ENCODE measurements around the gene DAPK3.
"Not testable (repeated sequence)": the region's sequence is repeated elsewhere in the genome, so short reads cannot be mapped to it uniquely, and the experiment has no call there.

DAPK3 gene

DNA sequence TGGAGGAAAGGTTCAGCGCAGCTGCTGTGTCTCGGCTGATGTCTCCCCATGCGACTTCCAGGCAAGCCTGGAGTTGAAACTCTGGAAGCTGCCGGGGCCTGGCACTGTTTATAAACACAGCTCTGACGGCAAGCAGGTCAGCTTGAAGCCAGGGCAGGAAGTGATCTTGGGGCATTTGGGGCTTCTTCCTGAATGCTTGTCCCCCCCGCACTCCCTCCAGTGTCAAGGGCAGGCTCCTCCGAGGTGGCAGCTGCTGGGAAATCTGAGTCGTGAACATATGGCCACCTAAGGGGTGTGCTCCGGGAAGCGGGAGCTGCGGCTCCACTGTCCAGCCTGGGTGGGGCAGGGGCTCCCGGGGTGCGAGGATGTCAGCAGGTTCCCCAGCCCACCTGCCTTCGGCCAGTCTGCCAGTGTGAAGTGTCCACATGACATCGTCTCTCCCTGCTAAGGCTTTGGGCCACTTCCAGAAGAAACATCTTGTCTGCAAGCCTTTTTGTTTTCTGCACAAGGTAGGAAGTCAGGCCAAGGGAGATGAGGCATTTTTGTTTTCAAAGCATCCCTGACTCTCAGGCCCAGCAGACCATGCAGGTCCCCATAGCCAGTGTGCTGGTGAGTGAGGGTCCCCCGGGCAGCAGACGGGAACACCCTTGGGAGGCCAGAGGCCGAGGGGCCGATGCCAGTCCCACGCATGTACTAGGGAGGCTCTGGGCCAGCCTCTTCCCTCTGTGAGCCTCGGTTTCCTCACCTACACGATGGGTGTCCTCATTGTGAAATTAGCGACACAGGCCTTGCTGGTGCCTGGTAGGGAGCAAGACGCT is 39.3 kb upstream of the DAPK3 start:
- no peak overlapping the region for H3K4me2 ChIP-seq (ENCODE audit: low read length)
- TF ChIP-seq, protein P1, sequence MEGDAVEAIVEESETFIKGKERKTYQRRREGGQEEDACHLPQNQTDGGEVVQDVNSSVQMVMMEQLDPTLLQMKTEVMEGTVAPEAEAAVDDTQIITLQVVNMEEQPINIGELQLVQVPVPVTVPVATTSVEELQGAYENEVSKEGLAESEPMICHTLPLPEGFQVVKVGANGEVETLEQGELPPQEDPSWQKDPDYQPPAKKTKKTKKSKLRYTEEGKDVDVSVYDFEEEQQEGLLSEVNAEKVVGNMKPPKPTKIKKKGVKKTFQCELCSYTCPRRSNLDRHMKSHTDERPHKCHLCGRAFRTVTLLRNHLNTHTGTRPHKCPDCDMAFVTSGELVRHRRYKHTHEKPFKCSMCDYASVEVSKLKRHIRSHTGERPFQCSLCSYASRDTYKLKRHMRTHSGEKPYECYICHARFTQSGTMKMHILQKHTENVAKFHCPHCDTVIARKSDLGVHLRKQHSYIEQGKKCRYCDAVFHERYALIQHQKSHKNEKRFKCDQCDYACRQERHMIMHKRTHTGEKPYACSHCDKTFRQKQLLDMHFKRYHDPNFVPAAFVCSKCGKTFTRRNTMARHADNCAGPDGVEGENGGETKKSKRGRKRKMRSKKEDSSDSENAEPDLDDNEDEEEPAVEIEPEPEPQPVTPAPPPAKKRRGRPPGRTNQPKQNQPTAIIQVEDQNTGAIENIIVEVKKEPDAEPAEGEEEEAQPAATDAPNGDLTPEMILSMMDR (IDR thresholded peaks at IDR 0.05; ENCODE audit: low read depth, low read length, poor library complexity, severe bottlenecking) = no peak
- no peak for TF ChIP-seq EZH2phosphoT487 (IDR thresholded peaks at IDR 0.05; ENCODE audit: borderline replicate concordance, low read length)
- no peaks in the 10 kb centered on the region for H3K9me3 ChIP-seq (ENCODE audit: control insufficient read depth, insufficient read depth, low read length)
- peaks cover 26% of the 10 kb centered on the region for H3K36me3 ChIP-seq (ENCODE audit: control insufficient read depth, low read length)
- H4K20me1 ChIP-seq (ENCODE audit: control insufficient read depth, insufficient read depth, low read depth, low read length) = peaks cover 5% of the 10 kb centered on the region; the same call in 1 of the 2 replicates
- H3K4me3 ChIP-seq (ENCODE audit: low read length) = no peak overlapping the region
- peaks cover 15% of the 10 kb centered on the region for H3K4me1 ChIP-seq (ENCODE audit: control insufficient read depth, low read length)
- H3K9me2 ChIP-seq (replicated peaks; ENCODE audit: control insufficient read depth, low read length) = no peaks in the 10 kb centered on the region
- peaks cover 62% of the 10 kb centered on the region for H3K79me2 ChIP-seq (ENCODE audit: control insufficient read depth, low read length)
- H3F3A ChIP-seq (ENCODE audit: control insufficient read depth, insufficient read depth) = peaks cover 3% of the 10 kb centered on the region
- H3K27ac ChIP-seq (ENCODE audit: low read depth, low read length) = no peak overlapping the region
- no peaks in the 10 kb centered on the region for H3K27me3 ChIP-seq (ENCODE audit: control insufficient read depth, low read length)

- peaks cover 15% of the 10 kb centered on the region for H3K4me1 ChIP-seq (ENCODE audit: control insufficient read depth, low read length)
- H3K36me3 ChIP-seq (ENCODE audit: control insufficient read depth, low read length) = peaks cover 4% of the 10 kb centered on the region
- H3K79me2 ChIP-seq (ENCODE audit: control insufficient read depth, low read length) = peaks cover 53% of the 10 kb centered on the region
- H3K4me3 ChIP-seq (ENCODE audit: low read length) = peak overlapping the region; percentile 98
- peaks cover 3% of the 10 kb centered on the region for H3F3A ChIP-seq (ENCODE audit: control insufficient read depth, insufficient read depth)
- peak overlapping the region; percentile 98 for H3K4me2 ChIP-seq (ENCODE audit: low read length)
- no peak for TF ChIP-seq EZH2phosphoT487 (IDR thresholded peaks at IDR 0.05; ENCODE audit: borderline replicate concordance, low read length)
- H3K9me3 ChIP-seq (ENCODE audit: control insufficient read depth, insufficient read depth, low read length) = no peaks in the 10 kb centered on the region
- no peaks in the 10 kb centered on the region for H3K9me2 ChIP-seq (replicated peaks; ENCODE audit: control insufficient read depth, low read length)
- H3K27ac ChIP-seq (ENCODE audit: low read depth, low read length) = 0 out of 2 replicates have a peak overlapping the region, but pooled peaks have one; percentile 15
- H3K27me3 ChIP-seq (ENCODE audit: control insufficient read depth, low read length) = no peaks in the 10 kb centered on the region
- peaks cover 5% of the 10 kb centered on the region; the same call in 1 of the 2 replicates for H4K20me1 ChIP-seq (ENCODE audit: control insufficient read depth, insufficient read depth, low read depth, low read length)
Observed at GRCh38 chr19:4007836-4008539, 37.1 kb upstream of the DAPK3 start.

GRCh38 chr19:4007021-4007835 is 36.3 kb upstream of the DAPK3 start, which contains the start of gene PIAS4:
Gene PIAS4, plus strand, starts transcription at chr19:4007736. Its CDS starts 25 bp downstream, at chr19:4007761.
- H3K4me3 ChIP-seq (ENCODE audit: low read length) = peak within 1 kb of the TSS; percentile 98
- H3K9me2 ChIP-seq (replicated peaks; ENCODE audit: control insufficient read depth, low read length) = no peaks in the 10 kb centered on the region
- peaks cover 5% of the 10 kb centered on the region; the same call in 1 of the 2 replicates for H4K20me1 ChIP-seq (ENCODE audit: control insufficient read depth, insufficient read depth, low read depth, low read length)
- TF ChIP-seq, protein P1 (IDR thresholded peaks at IDR 0.05; ENCODE audit: low read depth, low read length, poor library complexity, severe bottlenecking) = peak; percentile 19
- TF ChIP-seq EZH2phosphoT487 (IDR thresholded peaks at IDR 0.05; ENCODE audit: borderline replicate concordance, low read length) = no peak
- peaks cover 15% of the 10 kb centered on the region for H3K4me1 ChIP-seq (ENCODE audit: control insufficient read depth, low read length)
- H3K4me2 ChIP-seq (ENCODE audit: low read length) = peak within 1 kb of the TSS; percentile 98
- no peaks in the 10 kb centered on the region for H3K9me3 ChIP-seq (ENCODE audit: control insufficient read depth, insufficient read depth, low read length)
- H3K36me3 ChIP-seq (ENCODE audit: control insufficient read depth, low read length) = peaks cover 4% of the 10 kb centered on the region; the same call in 1 of the 2 replicates
- peaks cover 48% of the 10 kb centered on the region for H3K79me2 ChIP-seq (ENCODE audit: control insufficient read depth, low read length)
- no peaks in the 10 kb centered on the region for H3K27me3 ChIP-seq (ENCODE audit: control insufficient read depth, low read length)
- peaks cover 3% of the 10 kb centered on the region for H3F3A ChIP-seq (ENCODE audit: control insufficient read depth, insufficient read depth)
- H3K27ac ChIP-seq (ENCODE audit: low read depth, low read length) = peak within 1 kb of the TSS; percentile 70

DNA sequence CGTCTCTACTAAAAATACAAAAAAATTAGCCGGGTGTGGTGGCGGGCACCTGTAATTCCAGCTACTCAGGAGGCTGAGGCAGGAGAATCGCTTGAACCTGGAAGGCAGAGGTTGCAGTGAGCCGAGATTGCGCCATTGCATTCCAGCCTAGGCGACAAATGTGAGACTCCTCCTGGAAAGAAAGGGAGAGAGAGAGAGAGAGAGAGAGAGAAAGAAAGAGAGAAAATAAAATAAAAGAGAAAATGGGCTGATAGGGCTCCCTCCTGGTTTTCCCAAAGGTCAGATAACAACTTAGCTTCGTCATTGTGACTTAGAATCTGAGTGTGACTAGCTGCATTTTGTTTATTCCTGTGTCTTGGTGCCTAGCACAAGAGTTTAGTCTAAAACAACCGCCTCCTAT is 34.5 kb upstream of the DAPK3 start:
- not testable (repeated sequence) for H3K36me3 ChIP-seq (ENCODE audit: control insufficient read depth, low read length); H3K9me2 ChIP-seq (replicated peaks; ENCODE audit: control insufficient read depth, low read length); H4K20me1 ChIP-seq (ENCODE audit: control insufficient read depth, insufficient read depth, low read depth, low read length); H3K4me2 ChIP-seq (ENCODE audit: low read length); H3K9me3 ChIP-seq (ENCODE audit: control insufficient read depth, insufficient read depth, low read length); H3K4me3 ChIP-seq (ENCODE audit: low read length); H3K27ac ChIP-seq (ENCODE audit: low read depth, low read length); H3K27me3 ChIP-seq (ENCODE audit: control insufficient read depth, low read length); H3F3A ChIP-seq (ENCODE audit: control insufficient read depth, insufficient read depth)
- Histone ChIP-seq H3K79me2 (ENCODE audit: control insufficient read depth, low read length) (peaks cover 33% of the 10 kb centered on the region), H3K4me1 (ENCODE audit: control insufficient read depth, low read length) (peaks cover 15% of the 10 kb centered on the region)

DNA sequence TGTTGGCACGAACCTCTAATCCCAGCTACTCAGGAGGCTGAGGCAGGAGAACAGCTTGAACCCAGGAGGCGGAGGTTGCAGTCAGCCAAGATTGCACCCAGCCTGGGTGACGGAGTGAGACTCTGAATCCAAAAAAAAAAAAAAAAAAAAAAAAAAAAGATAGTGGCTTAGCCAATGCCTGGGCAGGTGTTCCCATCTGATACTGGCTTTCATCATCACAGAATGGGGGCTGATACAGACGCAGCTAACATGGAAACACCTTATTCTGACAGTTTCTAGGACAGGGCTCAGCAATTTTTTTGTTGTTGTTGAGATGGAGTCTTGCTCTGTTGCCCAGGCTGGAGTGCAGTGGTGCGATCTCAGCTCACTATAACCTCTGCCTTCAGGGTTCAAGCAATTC is 29.9 kb upstream of the DAPK3 start:
- H3K27ac ChIP-seq (ENCODE audit: low read depth, low read length); H3K4me1 ChIP-seq (ENCODE audit: control insufficient read depth, low read length); H3K9me3 ChIP-seq (ENCODE audit: control insufficient read depth, insufficient read depth, low read length); H3K79me2 ChIP-seq (ENCODE audit: control insufficient read depth, low read length); H3K36me3 ChIP-seq (ENCODE audit: control insufficient read depth, low read length); H3K4me3 ChIP-seq (ENCODE audit: low read length); H3F3A ChIP-seq (ENCODE audit: control insufficient read depth, insufficient read depth); H3K9me2 ChIP-seq (replicated peaks; ENCODE audit: control insufficient read depth, low read length); H4K20me1 ChIP-seq (ENCODE audit: control insufficient read depth, insufficient read depth, low read depth, low read length); H3K27me3 ChIP-seq (ENCODE audit: control insufficient read depth, low read length); H3K4me2 ChIP-seq (ENCODE audit: low read length): not testable (repeated sequence)

Data from DOHH2 (cell line).